DND-41 (cell line): ENCODE results near the gene FER1L5.

Experiments used
- EZH2 ChIP-seq: IDR thresholded peaks from 3 replicates; pipeline ENCODE4 v1.6.1; 2012; ENCODE audit warnings: borderline replicate concordance, low read depth, mild to moderate bottlenecking, moderate library complexity, low read length, inconsistent platforms; ENCODE audit not compliant: severe bottlenecking
- TF ChIP-seq, protein P1 (sequence below): IDR thresholded peaks from 2 replicates; pipeline ENCODE4 v1.5.1; 2012; ENCODE audit warnings: borderline replicate concordance, low read length, moderate library complexity, mild to moderate bottlenecking; ENCODE audit not compliant: poor library complexity, severe bottlenecking; ENCODE audit errors: extremely low read depth

DNA sequence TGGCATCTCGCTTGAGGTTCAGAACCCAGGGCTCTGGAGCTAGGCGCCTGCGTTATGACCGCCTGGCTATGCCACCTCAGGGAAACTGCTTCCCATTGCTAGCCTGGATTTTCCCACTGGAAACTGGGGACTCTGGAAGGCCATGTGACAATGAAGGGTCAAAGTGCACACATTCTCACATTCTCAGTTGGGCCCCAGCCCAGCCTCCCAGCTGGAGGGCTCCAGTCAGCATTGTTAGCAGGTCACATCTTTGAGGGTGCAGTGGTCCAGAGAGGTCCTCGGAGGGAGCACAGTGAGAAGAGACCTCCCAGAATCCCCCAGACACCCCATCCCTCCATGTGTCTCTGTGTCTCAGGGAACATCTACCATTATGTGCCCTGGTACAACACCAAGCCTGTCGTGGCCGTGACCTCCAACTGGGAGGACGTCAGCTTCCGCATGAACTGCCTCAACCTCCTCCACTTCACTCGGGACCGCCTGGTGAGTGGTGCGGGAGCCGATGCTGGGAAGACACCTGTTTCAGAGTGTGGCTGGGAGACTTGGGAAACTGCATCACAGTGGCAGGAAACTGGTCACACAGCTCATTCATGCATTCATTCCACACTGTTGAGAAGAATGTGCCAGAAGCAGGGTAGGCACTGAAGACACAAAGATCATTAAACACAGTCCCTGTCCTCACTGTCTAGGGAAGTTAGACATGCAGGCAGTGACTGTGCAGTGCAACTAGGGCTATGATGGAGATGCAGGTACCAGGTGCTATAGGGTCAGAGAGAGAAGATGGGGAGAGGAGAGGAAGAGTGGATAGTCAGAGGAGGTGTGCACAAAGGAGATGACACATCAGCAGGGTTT lies 41.6 kb downstream of the FER1L5 start:
- TF ChIP-seq, protein P1, sequence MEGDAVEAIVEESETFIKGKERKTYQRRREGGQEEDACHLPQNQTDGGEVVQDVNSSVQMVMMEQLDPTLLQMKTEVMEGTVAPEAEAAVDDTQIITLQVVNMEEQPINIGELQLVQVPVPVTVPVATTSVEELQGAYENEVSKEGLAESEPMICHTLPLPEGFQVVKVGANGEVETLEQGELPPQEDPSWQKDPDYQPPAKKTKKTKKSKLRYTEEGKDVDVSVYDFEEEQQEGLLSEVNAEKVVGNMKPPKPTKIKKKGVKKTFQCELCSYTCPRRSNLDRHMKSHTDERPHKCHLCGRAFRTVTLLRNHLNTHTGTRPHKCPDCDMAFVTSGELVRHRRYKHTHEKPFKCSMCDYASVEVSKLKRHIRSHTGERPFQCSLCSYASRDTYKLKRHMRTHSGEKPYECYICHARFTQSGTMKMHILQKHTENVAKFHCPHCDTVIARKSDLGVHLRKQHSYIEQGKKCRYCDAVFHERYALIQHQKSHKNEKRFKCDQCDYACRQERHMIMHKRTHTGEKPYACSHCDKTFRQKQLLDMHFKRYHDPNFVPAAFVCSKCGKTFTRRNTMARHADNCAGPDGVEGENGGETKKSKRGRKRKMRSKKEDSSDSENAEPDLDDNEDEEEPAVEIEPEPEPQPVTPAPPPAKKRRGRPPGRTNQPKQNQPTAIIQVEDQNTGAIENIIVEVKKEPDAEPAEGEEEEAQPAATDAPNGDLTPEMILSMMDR: no peak
- TF ChIP-seq EZH2: no peak
